WERI-Rb-1 (cell line): ENCODE data around the gene MLLT6.

Experiments used
- DNase-seq: peaks from one replicate; pipeline ENCODE4 v3.0.0-alpha.2; 2020
- H3K27ac ChIP-seq: fragments of 250-450 bp; sonication (Bioruptor Pico); 2 replicates; pipeline ENCODE4 v1.5.1; 2020; ENCODE audit warnings: mild to moderate bottlenecking, moderate library complexity
- H3K27me3 ChIP-seq: fragments of 250-450 bp; sonication (Bioruptor Pico); 2 replicates; pipeline ENCODE4 v1.5.1; 2021; ENCODE audit warnings: mild to moderate bottlenecking, low read depth, moderate library complexity; ENCODE audit not compliant: insufficient read depth, severe bottlenecking
- H3K36me3 ChIP-seq: fragments of 250-450 bp; sonication (Bioruptor Pico); 2 replicates; pipeline ENCODE4 v1.5.1; 2020; ENCODE audit warnings: mild to moderate bottlenecking, moderate library complexity
- H3K4me3 ChIP-seq: 2 replicates; pipeline ENCODE4 v1.5.1; 2011; ENCODE audit warnings: low read depth, mild to moderate bottlenecking, control low read depth, low read length
- H3K9me3 ChIP-seq: fragments of 250-450 bp; sonication (Bioruptor Pico); 2 replicates; pipeline ENCODE4 v1.5.1; 2021; ENCODE audit warnings: mild to moderate bottlenecking, moderate library complexity; ENCODE audit not compliant: severe bottlenecking
- TF ChIP-seq, protein P1 (sequence below): IDR thresholded peaks from 2 replicates; pipeline ENCODE4 v1.5.1; 2011; ENCODE audit warnings: low read depth, mild to moderate bottlenecking, control low read depth, inconsistent platforms, low read length

MLLT6 gene

DNA sequence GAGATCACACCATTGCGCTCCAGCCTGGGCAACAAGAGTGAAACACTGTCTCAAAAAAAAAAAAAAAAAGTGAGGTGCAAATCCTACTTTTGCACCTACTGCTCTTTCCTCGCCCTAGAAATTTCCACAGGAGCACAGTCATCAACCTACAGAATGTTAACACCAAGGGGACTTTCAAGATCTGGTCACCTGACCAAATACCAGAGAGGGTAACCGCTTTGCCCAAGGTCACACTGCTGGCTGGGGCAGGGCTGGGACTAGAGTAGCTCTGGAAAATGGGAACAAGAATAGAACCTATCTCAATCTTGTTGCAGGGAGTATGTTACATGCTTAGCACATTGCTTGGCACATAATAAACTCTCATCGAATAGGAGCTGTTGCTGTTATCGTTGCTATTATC lies 6.3 kb upstream of the MLLT6 start:
- H3K27me3 ChIP-seq, result no peaks in the 10 kb centered on the region
- no peak for DNase-seq
- H3K4me3 ChIP-seq, result no peak overlapping the region
- no peak overlapping the region for H3K27ac ChIP-seq
- H3K9me3 ChIP-seq, result no peaks in the 10 kb centered on the region
- TF ChIP-seq, protein P1, sequence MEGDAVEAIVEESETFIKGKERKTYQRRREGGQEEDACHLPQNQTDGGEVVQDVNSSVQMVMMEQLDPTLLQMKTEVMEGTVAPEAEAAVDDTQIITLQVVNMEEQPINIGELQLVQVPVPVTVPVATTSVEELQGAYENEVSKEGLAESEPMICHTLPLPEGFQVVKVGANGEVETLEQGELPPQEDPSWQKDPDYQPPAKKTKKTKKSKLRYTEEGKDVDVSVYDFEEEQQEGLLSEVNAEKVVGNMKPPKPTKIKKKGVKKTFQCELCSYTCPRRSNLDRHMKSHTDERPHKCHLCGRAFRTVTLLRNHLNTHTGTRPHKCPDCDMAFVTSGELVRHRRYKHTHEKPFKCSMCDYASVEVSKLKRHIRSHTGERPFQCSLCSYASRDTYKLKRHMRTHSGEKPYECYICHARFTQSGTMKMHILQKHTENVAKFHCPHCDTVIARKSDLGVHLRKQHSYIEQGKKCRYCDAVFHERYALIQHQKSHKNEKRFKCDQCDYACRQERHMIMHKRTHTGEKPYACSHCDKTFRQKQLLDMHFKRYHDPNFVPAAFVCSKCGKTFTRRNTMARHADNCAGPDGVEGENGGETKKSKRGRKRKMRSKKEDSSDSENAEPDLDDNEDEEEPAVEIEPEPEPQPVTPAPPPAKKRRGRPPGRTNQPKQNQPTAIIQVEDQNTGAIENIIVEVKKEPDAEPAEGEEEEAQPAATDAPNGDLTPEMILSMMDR, result no peak
- no peaks in the 10 kb centered on the region for H3K36me3 ChIP-seq

DNA sequence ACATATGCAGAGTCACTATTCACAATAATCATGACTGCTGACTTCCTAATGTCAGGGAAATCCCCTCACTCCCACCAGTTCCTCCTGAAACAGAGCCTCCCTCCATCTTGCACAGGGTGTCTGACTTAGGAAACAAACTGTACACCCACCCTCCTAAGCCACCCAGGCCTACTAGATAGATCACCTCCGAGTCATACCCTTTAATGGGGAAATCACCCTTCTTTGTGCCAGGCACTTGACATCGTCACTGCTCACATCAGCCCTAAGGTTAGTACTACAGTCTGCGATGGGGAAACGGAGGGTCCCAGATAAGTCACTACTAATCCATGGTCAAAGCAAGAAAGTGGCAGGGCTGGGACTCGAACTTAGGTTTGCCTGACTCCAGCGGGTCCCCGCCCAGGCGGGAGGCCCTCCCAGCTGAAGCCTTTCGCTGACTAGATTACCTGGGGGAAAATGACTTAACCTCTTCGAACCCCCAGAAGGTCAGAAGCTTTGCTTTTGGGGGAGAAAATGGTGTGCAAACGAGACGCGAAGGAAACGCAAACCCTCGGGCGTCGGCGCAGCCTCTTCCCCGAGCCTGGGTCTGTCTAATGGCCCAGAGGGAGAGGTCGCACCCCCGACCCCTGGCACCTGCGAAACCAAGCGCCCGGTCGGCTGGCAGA lies 3.4 kb upstream of the MLLT6 start:
- peak; percentile 49 for DNase-seq
- peak overlapping the region; percentile 69 for H3K4me3 ChIP-seq
- H3K27ac ChIP-seq, result peak overlapping the region; percentile 99
- H3K9me3 ChIP-seq, result no peaks in the 10 kb centered on the region
- peaks cover 5% of the 10 kb centered on the region for H3K36me3 ChIP-seq
- TF ChIP-seq, protein P1, result no peak
- H3K27me3 ChIP-seq, result no peaks in the 10 kb centered on the region

DNA sequence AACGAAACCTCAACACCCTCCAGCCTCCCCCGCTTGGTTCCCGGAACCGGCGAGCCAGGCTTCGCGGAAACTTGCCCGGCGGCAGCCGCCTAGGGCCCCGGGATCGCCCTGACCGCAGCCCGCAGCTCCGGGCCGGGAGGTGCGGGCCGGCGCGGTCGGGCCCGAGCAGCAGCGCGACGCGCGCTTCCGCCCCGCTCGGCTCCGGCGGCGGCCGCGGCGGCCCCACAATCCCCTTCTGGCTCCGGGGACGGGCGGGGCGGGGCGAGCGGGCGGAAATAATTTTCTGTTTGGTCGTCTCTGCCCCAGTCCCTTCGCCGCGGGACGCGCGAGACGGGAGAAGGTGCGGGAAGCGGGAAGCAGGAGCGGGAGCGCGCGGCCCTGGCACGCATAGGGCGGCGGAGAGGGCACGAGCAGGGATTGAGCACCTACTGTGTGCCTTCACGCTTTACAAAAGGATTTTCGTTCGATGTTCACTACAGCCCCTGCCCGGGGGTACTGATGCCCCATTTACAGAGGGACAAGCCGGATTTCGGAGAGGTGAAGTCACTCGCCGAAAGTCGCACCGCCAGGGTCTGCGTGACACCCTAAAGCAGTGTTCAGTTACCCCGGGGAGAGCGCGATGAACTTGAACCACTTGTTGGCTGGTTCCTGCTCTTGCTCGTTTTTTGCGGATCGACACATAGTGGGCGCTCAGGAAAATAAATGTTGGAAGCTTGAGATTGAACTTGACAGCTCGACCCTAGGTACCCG lies 2.7 kb upstream of the MLLT6 start:
- TF ChIP-seq, protein P1, result no peak
- peak overlapping the region; percentile 69 for H3K4me3 ChIP-seq
- no peaks in the 10 kb centered on the region for H3K27me3 ChIP-seq
- peaks cover 12% of the 10 kb centered on the region for H3K36me3 ChIP-seq
- DNase-seq, result peak; percentile 87
- no peaks in the 10 kb centered on the region for H3K9me3 ChIP-seq
- H3K27ac ChIP-seq, result peak overlapping the region; percentile 99

DNA sequence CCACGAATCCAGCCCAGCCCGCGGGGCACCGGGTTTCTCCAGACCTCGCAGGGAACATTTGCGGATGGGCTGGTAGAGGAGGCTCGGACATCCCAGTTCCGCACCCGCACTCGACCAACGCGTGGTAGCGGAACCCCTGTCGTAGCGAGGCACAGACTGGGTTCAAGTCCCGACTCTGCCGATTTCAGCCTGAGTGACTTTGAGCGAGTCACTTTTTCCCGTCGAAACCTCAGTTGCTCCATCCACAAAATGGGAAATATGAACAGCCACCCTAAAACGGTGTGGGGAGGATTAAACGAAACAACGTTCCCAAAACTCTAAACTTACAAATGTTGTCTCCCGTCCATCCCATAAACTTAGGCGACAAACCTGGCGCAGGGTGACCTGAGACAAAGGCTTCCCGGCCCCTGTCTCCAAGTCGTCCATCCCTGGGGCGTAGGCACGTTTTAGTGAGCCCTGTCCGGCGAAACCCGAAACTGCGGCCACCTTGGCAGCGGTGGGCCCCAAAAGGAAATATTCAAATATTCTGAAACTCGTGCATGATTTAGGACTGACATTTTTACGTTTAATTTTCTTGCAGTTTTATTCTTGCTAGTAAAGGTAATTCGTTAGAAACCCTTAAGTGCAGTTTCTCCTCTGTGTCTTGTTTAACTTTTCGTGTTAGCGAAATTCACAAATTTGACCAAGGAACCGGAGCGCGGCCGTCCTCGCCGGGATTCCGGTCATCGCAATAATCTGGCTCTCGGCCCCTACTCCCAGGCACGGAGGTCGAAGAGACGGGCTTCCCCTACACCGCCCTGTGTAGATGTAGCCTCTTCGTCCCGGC lies 1.9 kb upstream of the MLLT6 start:
- no peaks in the 10 kb centered on the region for H3K9me3 ChIP-seq
- H3K36me3 ChIP-seq, result peaks cover 20% of the 10 kb centered on the region
- DNase-seq, result no peak
- TF ChIP-seq, protein P1, result no peak
- peak overlapping the region; percentile 89; the same call in 1 of the 2 replicates for H3K4me3 ChIP-seq
- H3K27ac ChIP-seq, result peak overlapping the region; percentile 99
- no peaks in the 10 kb centered on the region for H3K27me3 ChIP-seq

DNA sequence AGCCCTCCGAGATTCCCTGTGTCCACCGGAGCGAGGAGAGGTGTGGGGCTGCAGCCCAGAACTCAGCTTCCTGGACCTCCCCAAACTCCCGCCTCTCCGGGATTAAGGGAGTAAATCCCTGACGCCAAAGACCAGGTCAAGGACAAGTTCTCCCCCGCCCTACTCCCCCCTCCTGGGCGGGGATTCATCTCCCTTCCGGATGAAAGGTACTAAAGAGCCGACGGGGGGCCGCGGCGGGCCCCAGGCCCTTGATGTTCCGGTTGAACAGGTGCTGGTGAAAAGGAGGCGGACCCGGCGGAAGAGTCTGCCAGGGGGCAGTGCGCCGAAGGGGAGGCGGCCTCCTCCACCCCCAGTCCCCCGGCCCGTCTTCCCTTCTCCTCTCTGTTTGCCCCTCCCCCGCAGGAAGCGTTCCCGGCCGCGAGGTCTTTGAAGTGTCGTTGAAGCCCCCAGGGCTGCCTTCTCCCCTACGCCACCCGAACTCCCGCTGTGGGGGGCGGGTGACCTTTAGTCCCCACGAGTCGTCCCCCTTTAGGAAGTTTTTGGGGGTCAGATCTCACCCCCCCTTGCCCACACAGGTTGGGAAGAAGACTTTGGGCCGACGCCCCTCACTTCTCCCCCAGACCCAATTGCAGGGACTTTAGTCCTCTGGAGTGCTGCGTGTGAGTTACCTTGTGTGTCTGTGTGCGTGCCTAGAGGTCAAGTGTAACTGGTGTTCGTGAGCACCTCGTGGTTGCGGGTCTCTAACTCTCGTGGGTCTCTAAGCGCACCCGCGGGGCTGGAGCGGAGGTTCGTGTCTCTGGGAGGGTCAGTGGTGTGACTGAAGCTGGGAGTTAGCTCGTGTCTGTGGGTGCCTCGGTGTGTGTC lies 1.1 kb upstream of the MLLT6 start:
- TF ChIP-seq, protein P1, result no peak
- peak; percentile 99 for DNase-seq
- Histone ChIP-seq H3K36me3 (peaks cover 28% of the 10 kb centered on the region), H3K27ac (peak overlapping the region; percentile 99), H3K27me3 (no peaks in the 10 kb centered on the region), H3K4me3 (peak overlapping the region; percentile 89), H3K9me3 (no peaks in the 10 kb centered on the region)
